ENCODE measurements around the gene RAB27A.

Gene RAB27A

GRCh38 chr15:55289746-55290527, at the start of gene RAB27A:
RAB27A (minus strand) TSS chr15:55289813; CDS start chr15:55234934, 54,879 bp downstream.
- no peak for TF ChIP-seq CTCF (IDR thresholded peaks at IDR 0.05; ENCODE audit: control insufficient read depth, insufficient read depth, low read depth, low read length, missing control alignments)
- peak within 1 kb of the TSS; percentile 77 for H3K4me3 ChIP-seq (ENCODE audit: control insufficient read depth, low read depth, low read length)
- DNase-seq (ENCODE audit: low read depth) = no peak

GRCh38 chr15:55337160-55337559, 47.5 kb upstream of the RAB27A start:
- no peak for TF ChIP-seq CTCF (IDR thresholded peaks at IDR 0.05; ENCODE audit: control insufficient read depth, insufficient read depth, low read depth, low read length, missing control alignments)
- no peak overlapping the region for H3K4me3 ChIP-seq (ENCODE audit: control insufficient read depth, low read depth, low read length)

GRCh38 chr15:55334997-55335396, 45.4 kb upstream of the RAB27A start:
- DNase-seq (ENCODE audit: low read depth) = no peak
- H3K4me3 ChIP-seq (ENCODE audit: control insufficient read depth, low read depth, low read length) = no peak overlapping the region
- no peak for TF ChIP-seq CTCF (IDR thresholded peaks at IDR 0.05; ENCODE audit: control insufficient read depth, insufficient read depth, low read depth, low read length, missing control alignments)

More at GRCh38 chr15:55337160-55337559, 47.5 kb upstream of the RAB27A start:
- no peak for DNase-seq (ENCODE audit: low read depth)

- no peak overlapping the region for H3K4me3 ChIP-seq (ENCODE audit: control insufficient read depth, low read depth, low read length)
- TF ChIP-seq CTCF (IDR thresholded peaks at IDR 0.05; ENCODE audit: control insufficient read depth, insufficient read depth, low read depth, low read length, missing control alignments) = no peak
- no peak for DNase-seq (ENCODE audit: low read depth)
Observed at GRCh38 chr15:55334371-55334770, 44.8 kb upstream of the RAB27A start.

GRCh38 chr15:55327387-55327786, 37.8 kb upstream of the RAB27A start:
- no peak for TF ChIP-seq CTCF (IDR thresholded peaks at IDR 0.05; ENCODE audit: control insufficient read depth, insufficient read depth, low read depth, low read length, missing control alignments)
- DNase-seq (ENCODE audit: low read depth) = no peak
- H3K4me3 ChIP-seq (ENCODE audit: control insufficient read depth, low read depth, low read length) = no peak overlapping the region

GRCh38 chr15:55322467-55322866, 32.9 kb upstream of the RAB27A start:
- H3K4me3 ChIP-seq (ENCODE audit: control insufficient read depth, low read depth, low read length) = no peak overlapping the region
- DNase-seq (ENCODE audit: low read depth) = no peak
- no peak for TF ChIP-seq CTCF (IDR thresholded peaks at IDR 0.05; ENCODE audit: control insufficient read depth, insufficient read depth, low read depth, low read length, missing control alignments)

Data from AG09309 (cell line).